Smooth muscle cell (in vitro differentiated cells): Measurements from ENCODE around the gene KPNA3. TPM values are rescaled to one million over a fixed set of nuclear protein-coding genes. Genes with fewer than 3 reads are reported as not detected.

Experiments
- DNase-seq: peaks from one replicate; lab custom pipeline; 2025; ENCODE audit not compliant: unreplicated experiment; lab: John Stamatoyannopoulos, UW
- H2AFZ ChIP-seq: fragments of 200-600 bp; sonication (generic); 2 replicates; pipeline ENCODE4 v1.6.0; 2016; ENCODE audit warnings: antibody characterized with exemption, low read depth, mild to moderate bottlenecking
- H3F3A ChIP-seq: fragments of 200-600 bp; sonication (generic); 2 replicates; pipeline ENCODE4 v1.6.0; 2017; ENCODE audit warnings: antibody characterized with exemption, low read depth
- H3K27ac ChIP-seq: fragments of 200-600 bp; sonication (generic); 2 replicates; pipeline ENCODE4 v1.5.1; 2016; ENCODE audit warnings: low read depth, mild to moderate bottlenecking
- H3K27me3 ChIP-seq: fragments of 200-600 bp; sonication (generic); 2 replicates; pipeline ENCODE4 v1.6.1; 2016; ENCODE audit warnings: low read depth, mild to moderate bottlenecking
- H3K36me3 ChIP-seq: fragments of 200-600 bp; sonication (generic); 2 replicates; pipeline ENCODE4 v1.5.1; 2016; ENCODE audit warnings: low read depth
- H3K4me1 ChIP-seq: fragments of 200-600 bp; sonication (generic); 2 replicates; pipeline ENCODE4 v1.5.1; 2016; ENCODE audit warnings: low read depth
- H3K4me2 ChIP-seq: fragments of 200-600 bp; sonication (generic); 2 replicates; pipeline ENCODE4 v1.6.0; 2016; ENCODE audit warnings: mild to moderate bottlenecking
- H3K4me3 ChIP-seq: fragments of 200-600 bp; sonication (generic); 2 replicates; pipeline ENCODE4 v1.5.1; 2016; ENCODE audit warnings: mild to moderate bottlenecking
- H3K79me2 ChIP-seq: fragments of 200-600 bp; sonication (generic); 2 replicates; pipeline ENCODE4 v1.6.0; 2016; ENCODE audit warnings: low read depth, mild to moderate bottlenecking
- H3K9ac ChIP-seq: fragments of 200-600 bp; sonication (generic); 2 replicates; pipeline ENCODE4 v1.6.0; 2016; ENCODE audit warnings: low read depth
- H3K9me3 ChIP-seq: fragments of 200-600 bp; sonication (generic); replicated peaks from 2 replicates; pipeline ENCODE4 v1.5.1; 2016; ENCODE audit warnings: low read depth
- H4K20me1 ChIP-seq: fragments of 200-600 bp; sonication (generic); 2 replicates; pipeline ENCODE4 v1.6.0; 2016; ENCODE audit warnings: low read depth
- CTCF ChIP-seq: fragments of 200-600 bp; sonication (generic); IDR thresholded peaks from 2 replicates; pipeline ENCODE4 v1.5.1; 2017; ENCODE audit warnings: borderline replicate concordance, mild to moderate bottlenecking, antibody characterized with exemption; ENCODE audit not compliant: insufficient read depth, poor library complexity, severe bottlenecking
- WGBS: methylation state at CpG from one replicate; pipeline ENCODE4 v1.1.7; 2016; ENCODE audit warnings: low lambda C conversion rate; 5-methylcytosine and 5-hydroxymethylcytosine counted together
- polyA plus RNA-seq: library from polyadenylated mRNA; unstranded; fragments of >200 nt; fragmentation: Nextera tagmentation; extraction: Ambion mirVana; gene quantifications from 2 replicates; pipeline ENCODE4 v1.2.1, GENCODE V29; 2016
- total RNA-seq: library from RNA; depleted of rRNA; stranded (reverse); fragments of >200 nt; gene quantifications from 2 replicates; pipeline ENCODE4 v1.2.3, GENCODE V29; 2014

KPNA3 gene
- total RNA-seq (36.2 and 38.9 TPM in 2 replicates), polyA plus RNA-seq (19.0 and 22.7 TPM in 2 replicates)

- no peaks in the 10 kb centered on the region for H3F3A ChIP-seq
- peak within 1 kb of the TSS; percentile 87 for H3K4me2 ChIP-seq
- H3K36me3 ChIP-seq: no peaks in the 10 kb centered on the region
- H4K20me1 ChIP-seq: peaks cover 41% of the 10 kb centered on the region
- no peaks in the 10 kb centered on the region for H3K27me3 ChIP-seq
- under 1% methylated on average over 51 of the region's 71 CpGs for WGBS
- peak within 1 kb of the TSS; percentile 90 for H3K27ac ChIP-seq
- H3K4me1 ChIP-seq: peaks cover 8% of the 10 kb centered on the region
- H3K79me2 ChIP-seq: peaks cover 39% of the 10 kb centered on the region
- peak within 1 kb of the TSS; percentile 77 for H3K9ac ChIP-seq
- H3K4me3 ChIP-seq: peak within 1 kb of the TSS; percentile 61
- peak; percentile 97 for DNase-seq
- no peak for TF ChIP-seq CTCF
- no peaks in the 10 kb centered on the region for H3K9me3 ChIP-seq
- peak within 1 kb of the TSS; percentile 98 for H2AFZ ChIP-seq
These were observed at the start of gene KPNA3 for GRCh38 chr13:49792550-49793324. Gene KPNA3, minus strand, starts transcription at chr13:49792682. Its CDS starts 176 bp downstream, at chr13:49792506.

GRCh38 chr13:49841964-49842363 lies 49.5 kb upstream of the KPNA3 start:
- H3K9me3 ChIP-seq: no peaks in the 10 kb centered on the region
- H3K27me3 ChIP-seq: no peaks in the 10 kb centered on the region
- H3K4me1 ChIP-seq: peaks cover 2% of the 10 kb centered on the region
- H3K79me2 ChIP-seq: no peaks in the 10 kb centered on the region
- no peaks in the 10 kb centered on the region for H3F3A ChIP-seq
- H3K4me3 ChIP-seq: no peak overlapping the region
- no peak overlapping the region for H2AFZ ChIP-seq
- no peak overlapping the region for H3K27ac ChIP-seq
- H4K20me1 ChIP-seq: no peaks in the 10 kb centered on the region
- no peaks in the 10 kb centered on the region for H3K36me3 ChIP-seq
- DNase-seq: no peak
- 70% methylated on average over 2 of the region's 2 CpGs for WGBS
- H3K9ac ChIP-seq: no peak overlapping the region
- TF ChIP-seq CTCF: no peak
- H3K4me2 ChIP-seq: no peak overlapping the region

GRCh38 chr13:49840675-49841074 lies 48.2 kb upstream of the KPNA3 start:
- Histone ChIP-seq H3K9ac (no peak overlapping the region), H3K9me3 (no peaks in the 10 kb centered on the region), H3K4me2 (no peak overlapping the region), H3K36me3 (no peaks in the 10 kb centered on the region), H4K20me1 (no peaks in the 10 kb centered on the region), H3K79me2 (no peaks in the 10 kb centered on the region), H2AFZ (no peak overlapping the region), H3K27ac (no peak overlapping the region), H3F3A (no peaks in the 10 kb centered on the region), H3K27me3 (no peaks in the 10 kb centered on the region), H3K4me1 (peaks cover 11% of the 10 kb centered on the region), H3K4me3 (no peak overlapping the region)
- no peak for DNase-seq
- WGBS: 98% methylated on average over 3 of the region's 3 CpGs
- TF ChIP-seq CTCF: no peak

GRCh38 chr13:49840266-49840665 lies 47.8 kb upstream of the KPNA3 start:
- TF ChIP-seq CTCF: no peak
- no peaks in the 10 kb centered on the region for H3K79me2 ChIP-seq
- no peak overlapping the region for H3K27ac ChIP-seq
- no peak overlapping the region for H3K9ac ChIP-seq
- H3K4me3 ChIP-seq: no peak overlapping the region
- H4K20me1 ChIP-seq: no peaks in the 10 kb centered on the region
- H3K36me3 ChIP-seq: no peaks in the 10 kb centered on the region
- no peaks in the 10 kb centered on the region for H3K9me3 ChIP-seq
- H3K27me3 ChIP-seq: no peaks in the 10 kb centered on the region
- peak overlapping the region; percentile 58 for H2AFZ ChIP-seq
- no peak overlapping the region for H3K4me2 ChIP-seq
- DNase-seq: no peak
- peaks cover 11% of the 10 kb centered on the region for H3K4me1 ChIP-seq
- no peaks in the 10 kb centered on the region for H3F3A ChIP-seq
- WGBS: 81% methylated on average over 4 of the region's 4 CpGs
